ENCODE measurements around the gene SIVA1. TPM values are rescaled to one million over a fixed set of nuclear protein-coding genes. Genes with fewer than 3 reads are reported as not detected.

Gene SIVA1
- total RNA-seq, 1 donor from 2014 or later, result 52.3 TPM

DNA sequence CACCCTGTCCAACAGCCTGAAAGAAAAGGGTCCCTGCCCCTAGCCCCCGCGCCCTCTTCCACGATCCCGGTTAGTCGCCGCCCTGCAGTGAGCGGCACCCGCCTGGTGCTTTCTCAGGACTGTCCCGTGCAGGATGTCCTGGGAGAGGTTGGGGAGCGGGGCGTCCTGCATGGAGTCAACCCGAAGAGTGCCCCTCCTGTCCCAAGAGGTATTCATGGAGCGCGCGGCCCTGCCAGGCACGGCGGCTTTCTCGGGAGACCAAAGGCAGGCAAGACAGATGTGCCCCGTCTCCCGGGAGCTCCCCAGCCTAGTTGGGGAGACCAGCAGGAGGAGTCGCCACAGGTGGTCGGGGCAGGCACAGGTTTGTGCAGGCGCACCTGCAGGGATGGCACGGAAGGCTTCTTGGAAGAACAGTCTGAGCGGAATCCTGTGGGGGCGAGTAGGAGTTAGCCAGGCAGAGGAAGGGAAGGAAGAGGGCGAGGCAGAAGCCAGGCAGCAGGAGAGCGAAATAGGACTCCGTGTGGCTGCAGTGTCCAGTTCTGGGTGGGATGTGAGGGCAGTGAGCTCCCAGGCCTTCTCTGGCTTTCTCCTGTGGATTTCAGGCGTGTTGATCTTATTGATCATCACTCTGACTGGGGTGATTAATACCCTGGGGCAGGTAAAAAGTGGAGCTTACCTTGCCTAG lies 723 bp downstream of the SIVA1 start:
- TF ChIP-seq, protein P1, sequence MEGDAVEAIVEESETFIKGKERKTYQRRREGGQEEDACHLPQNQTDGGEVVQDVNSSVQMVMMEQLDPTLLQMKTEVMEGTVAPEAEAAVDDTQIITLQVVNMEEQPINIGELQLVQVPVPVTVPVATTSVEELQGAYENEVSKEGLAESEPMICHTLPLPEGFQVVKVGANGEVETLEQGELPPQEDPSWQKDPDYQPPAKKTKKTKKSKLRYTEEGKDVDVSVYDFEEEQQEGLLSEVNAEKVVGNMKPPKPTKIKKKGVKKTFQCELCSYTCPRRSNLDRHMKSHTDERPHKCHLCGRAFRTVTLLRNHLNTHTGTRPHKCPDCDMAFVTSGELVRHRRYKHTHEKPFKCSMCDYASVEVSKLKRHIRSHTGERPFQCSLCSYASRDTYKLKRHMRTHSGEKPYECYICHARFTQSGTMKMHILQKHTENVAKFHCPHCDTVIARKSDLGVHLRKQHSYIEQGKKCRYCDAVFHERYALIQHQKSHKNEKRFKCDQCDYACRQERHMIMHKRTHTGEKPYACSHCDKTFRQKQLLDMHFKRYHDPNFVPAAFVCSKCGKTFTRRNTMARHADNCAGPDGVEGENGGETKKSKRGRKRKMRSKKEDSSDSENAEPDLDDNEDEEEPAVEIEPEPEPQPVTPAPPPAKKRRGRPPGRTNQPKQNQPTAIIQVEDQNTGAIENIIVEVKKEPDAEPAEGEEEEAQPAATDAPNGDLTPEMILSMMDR (IDR thresholded peaks at IDR 0.05), result no peak
- Mint-ChIP-seq H3K27ac (ENCODE audit: unreplicated experiment) (peak overlapping the region; percentile 72), H3K36me3 (ENCODE audit: unreplicated experiment) (peaks cover 4% of the 10 kb centered on the region), H3K27me3 (ENCODE audit: unreplicated experiment) (no peaks in the 10 kb centered on the region), H3K4me1 (ENCODE audit: unreplicated experiment) (peaks cover 39% of the 10 kb centered on the region), H3K9me3 (ENCODE audit: unreplicated experiment) (no peaks in the 10 kb centered on the region), H3K4me3 (ENCODE audit: unreplicated experiment) (peak overlapping the region; percentile 90)
- DNase-seq (ENCODE audit: extremely low spot score, unreplicated experiment), result no peak

DNA sequence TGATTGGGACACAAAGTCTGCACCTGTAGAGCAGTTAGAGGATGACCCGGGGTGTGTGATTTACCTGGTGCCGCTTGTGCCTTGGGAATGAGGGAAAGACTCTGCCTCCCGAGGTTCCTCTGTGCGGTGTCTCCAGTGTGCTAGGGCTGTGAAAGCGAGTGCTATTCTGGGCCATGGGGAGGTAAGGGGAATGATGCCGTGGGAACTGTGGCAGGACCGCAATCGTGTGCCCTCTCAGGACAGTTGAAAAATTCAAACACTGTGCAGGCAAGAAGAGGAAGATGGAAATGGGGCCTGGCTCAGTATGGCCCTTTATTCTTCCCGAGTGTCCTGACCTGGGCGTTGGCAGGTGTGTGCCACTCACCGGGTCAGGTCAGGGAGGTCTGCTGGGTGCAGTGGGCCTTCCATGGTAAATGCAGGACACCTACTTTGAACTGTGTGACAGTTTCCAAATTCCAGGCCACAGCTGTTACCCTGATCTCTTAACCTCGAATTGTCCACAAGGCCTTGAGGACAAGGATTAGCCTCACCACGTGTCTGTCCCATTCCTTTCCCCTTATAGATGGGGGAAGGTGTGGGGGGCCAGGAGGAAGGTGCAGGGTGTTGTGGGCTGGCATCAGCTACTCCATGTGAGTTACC lies 1.4 kb downstream of the SIVA1 start:
- TF ChIP-seq, protein P1 (IDR thresholded peaks at IDR 0.05), result no peak
- no peaks in the 10 kb centered on the region for H3K27me3 Mint-ChIP-seq (ENCODE audit: unreplicated experiment)
- peak overlapping the region; percentile 90 for H3K4me3 Mint-ChIP-seq (ENCODE audit: unreplicated experiment)
- DNase-seq (ENCODE audit: extremely low spot score, unreplicated experiment), result no peak
- H3K4me1 Mint-ChIP-seq (ENCODE audit: unreplicated experiment), result peaks cover 33% of the 10 kb centered on the region
- H3K27ac Mint-ChIP-seq (ENCODE audit: unreplicated experiment), result peak overlapping the region; percentile 72
- H3K9me3 Mint-ChIP-seq (ENCODE audit: unreplicated experiment), result no peaks in the 10 kb centered on the region
- H3K36me3 Mint-ChIP-seq (ENCODE audit: unreplicated experiment), result peaks cover 6% of the 10 kb centered on the region

DNA sequence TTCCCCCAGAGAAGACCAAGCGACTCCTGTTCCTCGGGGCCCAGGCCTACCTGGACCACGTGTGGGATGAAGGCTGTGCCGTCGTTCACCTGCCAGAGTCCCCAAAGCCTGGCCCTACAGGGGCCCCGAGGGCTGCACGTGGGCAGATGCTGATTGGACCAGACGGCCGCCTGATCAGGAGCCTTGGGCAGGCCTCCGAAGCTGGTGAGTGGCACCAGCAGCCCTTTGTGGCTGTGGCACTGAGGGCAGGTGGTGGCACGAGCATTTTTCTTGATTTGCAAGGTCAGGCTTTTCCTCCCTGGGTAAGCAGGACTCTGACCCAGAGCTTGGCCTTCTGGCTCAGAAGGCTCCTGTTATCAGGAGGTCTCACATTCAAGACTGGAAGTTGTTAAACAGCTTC lies 2.7 kb downstream of the SIVA1 start:
- DNase-seq (ENCODE audit: extremely low spot score, unreplicated experiment), result no peak
- TF ChIP-seq, protein P1 (IDR thresholded peaks at IDR 0.05), result no peak
- no peaks in the 10 kb centered on the region for H3K27me3 Mint-ChIP-seq (ENCODE audit: unreplicated experiment)
- no peaks in the 10 kb centered on the region for H3K9me3 Mint-ChIP-seq (ENCODE audit: unreplicated experiment)
- peaks cover 11% of the 10 kb centered on the region for H3K36me3 Mint-ChIP-seq (ENCODE audit: unreplicated experiment)
- H3K4me3 Mint-ChIP-seq (ENCODE audit: unreplicated experiment), result no peak overlapping the region
- H3K27ac Mint-ChIP-seq (ENCODE audit: unreplicated experiment), result no peak overlapping the region
- H3K4me1 Mint-ChIP-seq (ENCODE audit: unreplicated experiment), result peaks cover 20% of the 10 kb centered on the region

DNA sequence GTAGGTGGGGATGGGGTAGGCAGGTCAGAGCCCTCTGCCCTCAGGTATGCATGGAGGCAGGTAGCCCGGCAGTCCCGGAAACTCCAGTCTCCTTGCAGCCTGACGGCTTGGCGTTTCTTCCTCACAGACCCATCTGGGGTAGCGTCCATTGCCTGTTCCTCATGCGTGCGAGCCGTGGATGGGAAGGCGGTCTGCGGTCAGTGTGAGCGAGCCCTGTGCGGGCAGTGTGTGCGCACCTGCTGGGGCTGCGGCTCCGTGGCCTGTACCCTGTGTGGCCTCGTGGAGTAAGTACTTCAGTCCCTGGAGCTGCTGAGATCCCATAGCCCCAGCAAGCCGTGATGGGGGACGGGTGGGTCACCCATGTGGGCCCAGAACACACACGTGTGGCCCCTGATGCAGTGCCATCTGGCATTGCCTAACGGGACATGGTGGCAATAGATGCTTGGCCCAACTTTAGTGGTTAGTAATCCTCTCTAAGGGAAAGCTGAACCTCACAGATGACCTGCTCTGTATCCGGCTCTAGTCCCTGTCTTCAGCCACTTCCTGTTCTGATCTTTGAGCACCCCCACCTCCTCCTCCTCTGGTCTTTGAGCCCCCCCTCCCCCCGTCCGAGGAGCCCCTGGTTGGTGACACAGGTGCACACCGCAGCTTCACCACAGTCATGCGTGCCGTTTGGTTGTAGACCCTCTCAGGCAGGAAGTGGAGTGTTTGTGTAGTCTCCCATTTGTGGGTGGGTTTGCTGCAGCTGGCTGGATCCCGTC lies 3.7 kb downstream of the SIVA1 start:
- Mint-ChIP-seq H3K4me3 (ENCODE audit: unreplicated experiment) (no peak overlapping the region), H3K4me1 (ENCODE audit: unreplicated experiment) (peaks cover 20% of the 10 kb centered on the region), H3K36me3 (ENCODE audit: unreplicated experiment) (peaks cover 21% of the 10 kb centered on the region), H3K27ac (ENCODE audit: unreplicated experiment) (no peak overlapping the region), H3K27me3 (ENCODE audit: unreplicated experiment) (no peaks in the 10 kb centered on the region), H3K9me3 (ENCODE audit: unreplicated experiment) (no peaks in the 10 kb centered on the region)
- TF ChIP-seq, protein P1 (IDR thresholded peaks at IDR 0.05), result no peak
- DNase-seq (ENCODE audit: extremely low spot score, unreplicated experiment), result no peak

DNA sequence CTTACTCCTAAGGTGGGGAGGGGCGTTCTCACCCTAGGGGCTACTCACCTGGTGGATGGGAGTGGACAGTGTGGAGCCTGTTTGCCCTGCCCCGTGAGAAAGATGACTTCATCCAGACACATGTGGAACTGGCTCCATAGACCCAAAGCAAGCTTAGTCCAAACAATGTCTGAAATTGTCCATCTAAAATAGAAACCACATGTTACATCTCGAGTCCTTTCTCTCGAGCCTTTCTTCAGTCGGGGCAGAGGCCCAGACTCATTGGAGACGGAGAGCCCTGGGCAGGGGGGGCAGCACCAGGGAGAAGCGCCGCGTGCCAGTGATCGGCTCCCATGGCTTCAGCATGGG lies 4.3 kb downstream of the SIVA1 start:
- H3K9me3 Mint-ChIP-seq (ENCODE audit: unreplicated experiment), result no peaks in the 10 kb centered on the region
- peaks cover 25% of the 10 kb centered on the region for H3K36me3 Mint-ChIP-seq (ENCODE audit: unreplicated experiment)
- DNase-seq (ENCODE audit: extremely low spot score, unreplicated experiment), result no peak
- no peaks in the 10 kb centered on the region for H3K27me3 Mint-ChIP-seq (ENCODE audit: unreplicated experiment)
- TF ChIP-seq, protein P1 (IDR thresholded peaks at IDR 0.05), result no peak
- H3K4me1 Mint-ChIP-seq (ENCODE audit: unreplicated experiment), result peaks cover 21% of the 10 kb centered on the region
- no peak overlapping the region for H3K27ac Mint-ChIP-seq (ENCODE audit: unreplicated experiment)
- H3K4me3 Mint-ChIP-seq (ENCODE audit: unreplicated experiment), result no peak overlapping the region

All from osteocyte (in vitro differentiated cells).